ENCODE measurements around the gene KRTAP4-8. TPM values are rescaled to one million over a fixed set of nuclear protein-coding genes. Genes with fewer than 3 reads are reported as not detected.
"Not testable (repeated sequence)": the region's sequence is repeated elsewhere in the genome, so short reads cannot be mapped to it uniquely, and the experiment has no call there.

The KRTAP4-8 gene
- polyA plus RNA-seq, 1 of the 3 experiments (the other 2 are of a cell fraction) = not detected

DNA sequence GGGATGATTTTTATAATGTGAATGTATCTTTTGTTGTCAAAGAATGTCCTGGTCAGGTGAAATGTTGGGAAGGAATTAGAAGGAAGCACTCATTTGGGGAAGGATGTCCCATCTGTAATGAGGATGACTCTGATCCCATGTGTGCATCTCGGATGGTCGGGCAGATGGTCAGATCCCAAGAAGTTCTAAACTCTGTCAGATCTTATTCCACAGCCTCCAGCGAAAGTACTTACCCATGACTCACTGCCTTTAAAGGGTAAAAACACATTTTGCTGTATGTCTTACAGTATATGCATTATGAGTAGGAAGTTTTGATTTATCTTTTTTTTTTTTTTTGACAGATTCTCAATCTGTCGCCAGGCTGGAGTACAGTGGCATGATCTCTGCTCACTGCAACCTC is 20.8 kb upstream of the KRTAP4-8 start (continued):
- TF ChIP-seq, protein P1, sequence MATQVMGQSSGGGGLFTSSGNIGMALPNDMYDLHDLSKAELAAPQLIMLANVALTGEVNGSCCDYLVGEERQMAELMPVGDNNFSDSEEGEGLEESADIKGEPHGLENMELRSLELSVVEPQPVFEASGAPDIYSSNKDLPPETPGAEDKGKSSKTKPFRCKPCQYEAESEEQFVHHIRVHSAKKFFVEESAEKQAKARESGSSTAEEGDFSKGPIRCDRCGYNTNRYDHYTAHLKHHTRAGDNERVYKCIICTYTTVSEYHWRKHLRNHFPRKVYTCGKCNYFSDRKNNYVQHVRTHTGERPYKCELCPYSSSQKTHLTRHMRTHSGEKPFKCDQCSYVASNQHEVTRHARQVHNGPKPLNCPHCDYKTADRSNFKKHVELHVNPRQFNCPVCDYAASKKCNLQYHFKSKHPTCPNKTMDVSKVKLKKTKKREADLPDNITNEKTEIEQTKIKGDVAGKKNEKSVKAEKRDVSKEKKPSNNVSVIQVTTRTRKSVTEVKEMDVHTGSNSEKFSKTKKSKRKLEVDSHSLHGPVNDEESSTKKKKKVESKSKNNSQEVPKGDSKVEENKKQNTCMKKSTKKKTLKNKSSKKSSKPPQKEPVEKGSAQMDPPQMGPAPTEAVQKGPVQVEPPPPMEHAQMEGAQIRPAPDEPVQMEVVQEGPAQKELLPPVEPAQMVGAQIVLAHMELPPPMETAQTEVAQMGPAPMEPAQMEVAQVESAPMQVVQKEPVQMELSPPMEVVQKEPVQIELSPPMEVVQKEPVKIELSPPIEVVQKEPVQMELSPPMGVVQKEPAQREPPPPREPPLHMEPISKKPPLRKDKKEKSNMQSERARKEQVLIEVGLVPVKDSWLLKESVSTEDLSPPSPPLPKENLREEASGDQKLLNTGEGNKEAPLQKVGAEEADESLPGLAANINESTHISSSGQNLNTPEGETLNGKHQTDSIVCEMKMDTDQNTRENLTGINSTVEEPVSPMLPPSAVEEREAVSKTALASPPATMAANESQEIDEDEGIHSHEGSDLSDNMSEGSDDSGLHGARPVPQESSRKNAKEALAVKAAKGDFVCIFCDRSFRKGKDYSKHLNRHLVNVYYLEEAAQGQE (IDR thresholded peaks at IDR 0.05; ENCODE audit: low read depth, low read length) = no peak

DNA sequence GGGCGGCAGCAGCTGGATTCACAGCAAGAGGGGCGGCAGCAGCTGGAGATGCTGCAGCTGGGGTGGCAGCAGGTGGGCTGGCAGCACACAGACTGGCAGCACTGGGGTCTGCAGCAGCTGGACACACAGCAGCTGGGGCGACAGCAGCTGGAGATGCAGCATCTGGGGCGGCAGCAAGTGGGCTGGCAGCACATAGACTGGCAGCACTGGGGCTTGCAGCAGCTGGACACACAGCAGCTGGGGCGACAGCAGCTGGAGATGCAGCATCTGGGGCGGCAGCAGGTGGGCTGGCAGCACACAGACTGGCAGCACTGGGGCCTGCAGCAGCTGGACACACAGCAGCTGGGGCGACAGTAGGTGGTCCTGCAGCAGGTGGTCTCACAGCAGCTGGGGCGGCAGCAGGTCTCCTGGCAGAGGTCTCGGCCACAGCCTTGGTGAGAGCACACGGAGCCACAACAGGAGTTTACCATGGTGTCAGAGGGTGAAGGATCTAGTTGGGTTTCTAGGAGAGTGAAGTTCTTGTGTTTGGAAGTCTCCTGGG is 20.0 kb upstream of the KRTAP4-8 start, which contains the start of gene KRTAP4-11:
KRTAP4-11 (minus strand) TSS at position 528 of the 541 bp plus-strand sequence; CDS start at position 470, 58 bp downstream.
- H3K9me3 ChIP-seq; H3K27me3 ChIP-seq (ENCODE audit: insufficient read depth); H4K20me1 ChIP-seq (ENCODE audit: insufficient read depth); H3K79me2 ChIP-seq (ENCODE audit: insufficient read depth); POLR2A ChIA-PET; H3K27ac ChIP-seq (ENCODE audit: low read depth in 2 of 2, low read length in 1 of 2); H3K9ac ChIP-seq; H3K4me1 ChIP-seq (ENCODE audit: control insufficient read depth in 1 of 2, insufficient read depth in 2 of 2, low read depth in 1 of 2, low read length in 1 of 2); DNase-seq; H3K9me2 ChIP-seq; CTCF ChIA-PET; H3K36me3 ChIP-seq (replicated peaks in 1 of 2; ENCODE audit: control insufficient read depth in 1 of 2, insufficient read depth in 2 of 2, low read length in 1 of 2); H3F3A ChIP-seq (replicated peaks; ENCODE audit: insufficient read depth); H3K4me3 ChIP-seq (ENCODE audit: low read depth in 2 of 2, low read length in 1 of 2): not testable (repeated sequence)
- peak within 1 kb of the TSS; percentile 27 for H3K4me2 ChIP-seq
- H2AFZ ChIP-seq (ENCODE audit: low read depth) = peak within 1 kb of the TSS; percentile 59; the same call in 1 of the 2 replicates
- 27% methylated on average over 7 of the region's 10 CpGs for WGBS (ENCODE audit: low lambda C conversion rate)

DNA sequence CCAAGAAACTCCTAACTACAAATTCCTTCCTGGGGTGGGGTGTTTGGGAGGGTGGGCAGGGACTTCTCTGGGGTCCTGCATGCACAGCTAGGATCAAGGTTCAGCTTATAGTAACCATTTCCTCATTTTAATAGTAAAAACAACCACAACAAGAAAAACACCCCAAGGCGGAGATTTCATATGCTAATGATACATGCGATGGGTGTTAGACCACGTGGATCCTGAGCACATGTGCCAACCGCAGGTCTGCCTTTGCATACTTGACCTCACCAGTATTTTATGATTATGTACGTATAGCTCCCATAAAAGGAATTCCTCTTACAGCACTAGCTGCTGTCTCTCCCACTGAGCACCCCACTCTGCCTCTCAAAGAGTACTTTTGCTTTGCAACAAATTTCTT is 18.4 kb upstream of the KRTAP4-8 start:
- Histone ChIP-seq H3K79me2 (ENCODE audit: insufficient read depth) (no peaks in the 10 kb centered on the region), H3F3A (replicated peaks; ENCODE audit: insufficient read depth) (no peaks in the 10 kb centered on the region), H3K9ac (no peak overlapping the region), H3K36me3 (replicated peaks in 1 of 2; ENCODE audit: control insufficient read depth in 1 of 2, insufficient read depth in 2 of 2, low read length in 1 of 2) (no peaks in the 10 kb centered on the region), H3K9me3 (peaks cover 9% of the 10 kb centered on the region; the same call in 1 of the 2 replicates), H4K20me1 (ENCODE audit: insufficient read depth) (no peaks in the 10 kb centered on the region), H3K4me2 (no peak overlapping the region), H3K27me3 (ENCODE audit: insufficient read depth) (no peaks in the 10 kb centered on the region; the same call in 1 of the 2 replicates), H3K9me2 (no peaks in the 10 kb centered on the region), H3K27ac (ENCODE audit: low read depth in 2 of 2, low read length in 1 of 2) (no peak overlapping the region), H2AFZ (ENCODE audit: low read depth) (no peak overlapping the region), H3K4me1 (ENCODE audit: control insufficient read depth in 1 of 2, insufficient read depth in 2 of 2, low read depth in 1 of 2, low read length in 1 of 2) (peaks cover 0 to 9% of the 10 kb centered on the region in 2 experiments; a peak in 1 of 4 replicates), H3K4me3 (ENCODE audit: low read depth in 2 of 2, low read length in 1 of 2) (no peak overlapping the region)
- ChIA-PET CTCF (interaction anchor here (0.6 kb wide), 1 partner anchor 446 kb away, joined by 3 read pairs; no protein-coding TSS in a partner anchor), POLR2A (no interaction called here)
- TF ChIP-seq, protein P2, sequence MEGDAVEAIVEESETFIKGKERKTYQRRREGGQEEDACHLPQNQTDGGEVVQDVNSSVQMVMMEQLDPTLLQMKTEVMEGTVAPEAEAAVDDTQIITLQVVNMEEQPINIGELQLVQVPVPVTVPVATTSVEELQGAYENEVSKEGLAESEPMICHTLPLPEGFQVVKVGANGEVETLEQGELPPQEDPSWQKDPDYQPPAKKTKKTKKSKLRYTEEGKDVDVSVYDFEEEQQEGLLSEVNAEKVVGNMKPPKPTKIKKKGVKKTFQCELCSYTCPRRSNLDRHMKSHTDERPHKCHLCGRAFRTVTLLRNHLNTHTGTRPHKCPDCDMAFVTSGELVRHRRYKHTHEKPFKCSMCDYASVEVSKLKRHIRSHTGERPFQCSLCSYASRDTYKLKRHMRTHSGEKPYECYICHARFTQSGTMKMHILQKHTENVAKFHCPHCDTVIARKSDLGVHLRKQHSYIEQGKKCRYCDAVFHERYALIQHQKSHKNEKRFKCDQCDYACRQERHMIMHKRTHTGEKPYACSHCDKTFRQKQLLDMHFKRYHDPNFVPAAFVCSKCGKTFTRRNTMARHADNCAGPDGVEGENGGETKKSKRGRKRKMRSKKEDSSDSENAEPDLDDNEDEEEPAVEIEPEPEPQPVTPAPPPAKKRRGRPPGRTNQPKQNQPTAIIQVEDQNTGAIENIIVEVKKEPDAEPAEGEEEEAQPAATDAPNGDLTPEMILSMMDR (IDR thresholded peaks at IDR 0.05) = no peak
- TF ChIP-seq RAD21 (IDR thresholded peaks at IDR 0.05; ENCODE audit: low read length) (no peak), CHD2 (IDR thresholded peaks at IDR 0.05; ENCODE audit: low read length, partially characterized antibody) (no peak), JUND (IDR thresholded peaks at IDR 0.05) (no peak), ELF1 (IDR thresholded peaks at IDR 0.05) (no peak), SIN3A (IDR thresholded peaks at IDR 0.05; ENCODE audit: borderline replicate concordance, low read depth, low read length) (no peak), MXI1 (IDR thresholded peaks at IDR 0.05; ENCODE audit: low read depth, low read length) (no peak), RCOR1 (IDR thresholded peaks at IDR 0.05; ENCODE audit: low read length) (no peak), EZH2phosphoT487 (IDR thresholded peaks at IDR 0.05; ENCODE audit: borderline replicate concordance, low read depth) (no peak)
- TF ChIP-seq, protein P3, sequence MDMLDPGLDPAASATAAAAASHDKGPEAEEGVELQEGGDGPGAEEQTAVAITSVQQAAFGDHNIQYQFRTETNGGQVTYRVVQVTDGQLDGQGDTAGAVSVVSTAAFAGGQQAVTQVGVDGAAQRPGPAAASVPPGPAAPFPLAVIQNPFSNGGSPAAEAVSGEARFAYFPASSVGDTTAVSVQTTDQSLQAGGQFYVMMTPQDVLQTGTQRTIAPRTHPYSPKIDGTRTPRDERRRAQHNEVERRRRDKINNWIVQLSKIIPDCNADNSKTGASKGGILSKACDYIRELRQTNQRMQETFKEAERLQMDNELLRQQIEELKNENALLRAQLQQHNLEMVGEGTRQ (IDR thresholded peaks at IDR 0.05; ENCODE audit: borderline replicate concordance, low read depth, low read length) = no peak
- TF ChIP-seq, protein P4, sequence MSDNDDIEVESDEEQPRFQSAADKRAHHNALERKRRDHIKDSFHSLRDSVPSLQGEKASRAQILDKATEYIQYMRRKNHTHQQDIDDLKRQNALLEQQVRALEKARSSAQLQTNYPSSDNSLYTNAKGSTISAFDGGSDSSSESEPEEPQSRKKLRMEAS (IDR thresholded peaks at IDR 0.05; ENCODE audit: low read depth) = no peak
- no peak for DNase-seq
- 21% methylated on average over 5 of the region's 5 CpGs for WGBS (ENCODE audit: low lambda C conversion rate)

Data from SK-N-SH (cell line).